ENCODE results near the gene PDZRN4.
A peak's percentile ranks its signal among the peaks of the same experiment; 100 is the strongest.

Gene PDZRN4

DNA sequence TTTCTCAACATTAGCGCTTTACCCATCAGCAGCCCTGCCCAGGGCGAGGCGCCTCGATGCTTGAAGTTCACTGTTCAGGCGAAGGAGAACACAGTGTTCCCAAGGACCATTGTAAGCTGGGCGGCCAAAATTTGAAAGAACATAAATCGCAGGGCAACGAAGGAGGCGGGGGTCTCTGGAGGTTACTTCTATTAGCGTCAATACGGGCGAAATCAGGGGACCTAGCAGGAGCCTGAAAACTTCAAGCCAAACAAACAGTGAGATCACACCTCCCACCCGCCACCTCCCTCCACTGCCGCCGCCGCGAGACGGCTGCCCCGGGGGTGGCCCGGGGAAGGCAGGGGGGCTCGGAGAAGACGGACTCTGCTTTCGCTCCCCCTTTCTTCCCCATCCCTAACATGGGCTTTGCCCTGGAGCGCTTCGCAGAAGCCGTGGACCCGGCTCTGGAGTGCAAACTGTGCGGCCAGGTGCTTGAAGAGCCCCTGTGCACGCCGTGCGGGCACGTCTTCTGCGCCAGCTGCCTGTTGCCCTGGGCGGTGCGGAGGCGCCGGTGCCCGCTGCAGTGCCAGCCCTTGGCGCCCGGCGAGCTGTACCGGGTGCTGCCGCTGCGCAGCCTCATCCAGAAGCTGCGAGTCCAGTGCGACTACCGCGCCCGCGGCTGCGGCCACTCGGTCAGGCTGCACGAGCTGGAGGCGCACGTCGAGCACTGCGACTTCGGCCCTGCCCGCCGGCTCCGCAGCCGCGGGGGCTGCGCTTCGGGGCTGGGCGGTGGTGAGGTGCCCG is at the start of gene PDZRN4:
Gene PDZRN4, plus strand, starts transcription at position 263 of the 783 bp plus-strand sequence.
- DNase-seq (ENCODE audit: low spot score), result no peak
- TF ChIP-seq, protein P1, sequence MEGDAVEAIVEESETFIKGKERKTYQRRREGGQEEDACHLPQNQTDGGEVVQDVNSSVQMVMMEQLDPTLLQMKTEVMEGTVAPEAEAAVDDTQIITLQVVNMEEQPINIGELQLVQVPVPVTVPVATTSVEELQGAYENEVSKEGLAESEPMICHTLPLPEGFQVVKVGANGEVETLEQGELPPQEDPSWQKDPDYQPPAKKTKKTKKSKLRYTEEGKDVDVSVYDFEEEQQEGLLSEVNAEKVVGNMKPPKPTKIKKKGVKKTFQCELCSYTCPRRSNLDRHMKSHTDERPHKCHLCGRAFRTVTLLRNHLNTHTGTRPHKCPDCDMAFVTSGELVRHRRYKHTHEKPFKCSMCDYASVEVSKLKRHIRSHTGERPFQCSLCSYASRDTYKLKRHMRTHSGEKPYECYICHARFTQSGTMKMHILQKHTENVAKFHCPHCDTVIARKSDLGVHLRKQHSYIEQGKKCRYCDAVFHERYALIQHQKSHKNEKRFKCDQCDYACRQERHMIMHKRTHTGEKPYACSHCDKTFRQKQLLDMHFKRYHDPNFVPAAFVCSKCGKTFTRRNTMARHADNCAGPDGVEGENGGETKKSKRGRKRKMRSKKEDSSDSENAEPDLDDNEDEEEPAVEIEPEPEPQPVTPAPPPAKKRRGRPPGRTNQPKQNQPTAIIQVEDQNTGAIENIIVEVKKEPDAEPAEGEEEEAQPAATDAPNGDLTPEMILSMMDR (IDR thresholded peaks at IDR 0.05), result no peak
- H3K27ac ChIP-seq, result peak within 1 kb of the TSS; percentile 69 to 88
- peak within 1 kb of the TSS; percentile 83 for H3K4me3 ChIP-seq

- H3K27ac ChIP-seq, result peak overlapping the region; percentile 57 to 63
- DNase-seq (ENCODE audit: low spot score), result no peak
- TF ChIP-seq, protein P1 (IDR thresholded peaks at IDR 0.05), result no peak
- no peak overlapping the region for H3K4me3 ChIP-seq
Measured at GRCh38 chr12:41140117-41140516, 48.0 kb upstream of the PDZRN4 start.

DNA sequence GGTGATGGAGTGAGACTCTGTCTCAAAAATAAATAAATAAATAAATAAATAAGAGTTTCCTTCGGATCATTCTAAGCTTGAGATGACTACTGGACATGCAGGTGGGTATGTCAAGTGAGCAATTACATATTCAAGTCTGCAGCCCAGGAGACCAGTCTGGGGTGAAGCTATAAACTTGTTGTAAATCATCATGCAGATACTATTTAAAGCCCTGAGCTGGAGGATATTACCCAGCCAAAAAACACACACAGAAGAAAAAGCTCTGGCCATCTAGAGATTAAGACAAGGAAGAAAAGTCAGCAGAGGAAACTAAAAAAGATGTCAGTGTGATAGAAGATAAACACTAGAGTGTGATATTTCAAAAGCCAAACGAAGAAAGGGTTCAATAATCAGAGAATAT is 47.0 kb upstream of the PDZRN4 start:
- Histone ChIP-seq H3K4me3 (no peak overlapping the region), H3K27ac (peak overlapping the region; percentile 18 to 63)
- DNase-seq (ENCODE audit: low spot score), result no peak
- TF ChIP-seq, protein P1 (IDR thresholded peaks at IDR 0.05), result no peak

DNA sequence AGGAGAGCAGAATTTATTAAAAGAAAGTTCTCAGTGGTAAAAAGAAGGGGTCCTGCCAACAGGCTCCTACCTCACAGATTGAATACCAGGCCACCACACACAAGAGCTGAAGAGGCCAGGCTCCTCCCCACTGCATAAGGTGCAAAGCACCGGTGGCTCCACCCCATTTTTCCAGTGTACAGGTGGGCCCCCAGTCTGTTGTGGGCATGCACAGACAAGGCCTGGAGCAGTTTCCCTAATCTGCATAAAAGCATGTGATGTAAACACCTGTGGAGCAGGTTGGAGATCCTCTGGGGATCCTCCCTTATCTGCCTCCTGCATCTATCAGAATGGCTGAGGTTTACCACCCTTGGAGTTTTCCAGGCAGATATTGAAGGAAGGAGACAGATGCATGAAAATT is 45.7 kb upstream of the PDZRN4 start:
- TF ChIP-seq, protein P1 (IDR thresholded peaks at IDR 0.05), result no peak
- H3K27ac ChIP-seq, result no peak overlapping the region
- no peak overlapping the region for H3K4me3 ChIP-seq
- DNase-seq (ENCODE audit: low spot score), result no peak

DNA sequence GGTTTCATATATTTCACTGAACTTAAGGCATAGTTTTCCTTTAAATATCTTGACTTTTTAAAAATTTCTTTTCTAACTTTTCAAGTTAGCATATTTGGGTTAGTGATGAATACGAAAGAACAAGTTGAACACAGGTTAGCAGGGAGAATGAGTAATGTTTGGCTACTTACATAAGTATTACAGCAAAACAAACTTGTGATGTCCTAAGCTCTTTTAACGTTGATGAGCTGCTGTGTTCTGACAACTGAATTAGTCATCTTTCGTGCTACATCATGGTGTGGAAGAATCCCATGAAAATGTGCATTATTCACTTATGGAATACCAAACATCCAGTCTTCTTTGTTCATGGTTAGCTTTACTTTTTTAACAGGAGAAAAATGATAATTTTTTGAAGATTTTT is 36.3 kb upstream of the PDZRN4 start:
- DNase-seq (ENCODE audit: low spot score), result no peak
- no peak overlapping the region for H3K27ac ChIP-seq
- H3K4me3 ChIP-seq, result no peak overlapping the region
- TF ChIP-seq, protein P1 (IDR thresholded peaks at IDR 0.05), result no peak

- TF ChIP-seq, protein P1 (IDR thresholded peaks at IDR 0.05), result no peak
- no peak for DNase-seq (ENCODE audit: low spot score)
- H3K27ac ChIP-seq, result no peak overlapping the region
- no peak overlapping the region for H3K4me3 ChIP-seq
Measured at GRCh38 chr12:41162461-41162860, 25.7 kb upstream of the PDZRN4 start.

DNA sequence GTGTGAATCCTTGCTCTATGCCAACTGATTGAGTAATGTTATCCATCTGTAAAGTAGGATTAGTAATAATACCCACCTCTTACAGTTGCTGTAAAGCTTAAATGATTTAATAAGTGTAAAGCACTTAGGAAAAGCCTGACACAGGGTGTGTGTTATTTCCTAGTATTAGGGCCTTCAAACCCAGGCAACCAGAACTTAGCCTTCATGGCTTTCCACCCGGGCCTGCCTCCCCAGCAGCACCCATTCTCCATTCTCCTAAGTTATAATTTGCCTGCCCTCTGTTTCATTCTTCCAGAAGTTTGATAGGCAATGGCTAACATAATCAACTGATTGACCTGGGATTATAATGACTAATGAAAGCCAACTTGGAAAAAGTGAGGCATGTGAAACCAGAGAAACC is 20.4 kb upstream of the PDZRN4 start:
- no peak for DNase-seq (ENCODE audit: low spot score)
- TF ChIP-seq, protein P1 (IDR thresholded peaks at IDR 0.05), result no peak
- Histone ChIP-seq H3K27ac (no peak overlapping the region), H3K4me3 (no peak overlapping the region)

All from coronary artery (tissue), 2 donors.